C4-2B (cell line): Measurements from ENCODE around the gene PLG.
"Not testable (repeated sequence)": the region's sequence is repeated elsewhere in the genome, so short reads cannot be mapped to it uniquely, and the experiment has no call there.

Experiments
- H3K27ac ChIP-seq: fragments of 450-650 bp; 2 replicates; pipeline ENCODE4 v1.5.1; 2017
- CTCF ChIP-seq: fragments of 450-650 bp; conservative IDR thresholded peaks from 2 replicates; pipeline ENCODE4 v1.5.1; 2017; ENCODE audit warnings: mild to moderate bottlenecking
- ZFX ChIP-seq: fragments of 450-650 bp; IDR thresholded peaks from 2 replicates; pipeline ENCODE4 v1.6.1; 2017

Gene PLG

GRCh38 chr6:160798625-160799024 lies 96.6 kb downstream of the PLG start:
- TF ChIP-seq ZFX = no peak
- TF ChIP-seq CTCF = no peak
- no peak overlapping the region for H3K27ac ChIP-seq

GRCh38 chr6:160799801-160800506 lies 97.9 kb downstream of the PLG start:
- H3K27ac ChIP-seq = no peak overlapping the region
- TF ChIP-seq ZFX = no peak
- TF ChIP-seq CTCF = no peak

GRCh38 chr6:160801418-160801817 lies 99.4 kb downstream of the PLG start:
- H3K27ac ChIP-seq = no peak overlapping the region
- TF ChIP-seq ZFX (no peak), CTCF (no peak)

GRCh38 chr6:160802049-160802448 lies 100.0 kb downstream of the PLG start:
- H3K27ac ChIP-seq = not testable (repeated sequence)
